Tibial nerve (tissue), 4 donors: Measurements from ENCODE around the gene ZCCHC3. TPM values are rescaled to one million over a fixed set of nuclear protein-coding genes. Genes with fewer than 3 reads are reported as not detected.

Experiments used
- DNase-seq, 2 donors: peaks; one replicate each; pipeline ENCODE4 v3.0.0-alpha.2; 2019; ENCODE audit warnings: low spot score in 2 of 2
- H3K27ac ChIP-seq, 4 donors: fragments of 200-600 bp; sonication (generic) in 3 of 4; one replicate each; pipeline ENCODE4 v1.5.1; 2017 to 2019; ENCODE audit warnings: mild to moderate bottlenecking in 1 of 4
- H3K27me3 ChIP-seq, 2 donors: fragments of 200-600 bp; sonication (generic) in 1 of 2; one replicate each; pipeline versions ENCODE4 v1.5.1 to v1.6.0; 2017 to 2019
- H3K36me3 ChIP-seq, 3 donors: fragments of 200-600 bp; sonication (generic); one replicate each; pipeline ENCODE4 v1.5.1; 2018 to 2019
- H3K4me1 ChIP-seq, 4 donors: fragments of 200-600 bp; sonication (generic) in 3 of 4; one replicate each; pipeline ENCODE4 v1.5.1; 2017 to 2019
- H3K4me3 ChIP-seq, 4 donors: fragments of 200-600 bp; sonication (generic) in 3 of 4; one replicate each; pipeline ENCODE4 v1.5.1; 2017 to 2019; ENCODE audit warnings: mild to moderate bottlenecking in 1 of 4, moderate library complexity in 1 of 4
- H3K9me3 ChIP-seq, 4 donors: fragments of 200-600 bp; sonication (generic) in 3 of 4; one replicate each; pipeline ENCODE4 v1.5.1; 2017 to 2019
- EP300 ChIP-seq, 2 donors: sonication (generic); formaldehyde crosslinking; IDR thresholded peaks; one replicate each; pipeline ENCODE4 v1.6.1; 2017; ENCODE audit warnings: antibody characterized with exemption in 2 of 2, mild to moderate bottlenecking in 1 of 2
- POLR2A ChIP-seq, 2 donors: fragments of 450-650 bp; IDR thresholded peaks; one replicate each; pipeline ENCODE4 v1.6.1; 2017; ENCODE audit warnings: antibody characterized with exemption in 2 of 2, mild to moderate bottlenecking in 2 of 2, moderate library complexity in 2 of 2
- WGBS, 2 donors: methylation state at CpG; one replicate each; pipeline ENCODE4 v1.1.5; 2018; 5-methylcytosine and 5-hydroxymethylcytosine counted together
- total RNA-seq, 4 donors: library from RNA; depleted of rRNA; stranded (reverse); fragments of >200 nt; gene quantifications; one replicate each; pipeline ENCODE4 v1.1.0, GENCODE V29; 2016
- TF ChIP-seq, protein P1 (sequence below), 5 experiments: fragments of 200-600 bp in 3 of 5; fragments of 450-650 bp in 2 of 5; sonication (generic) in 3 of 5; IDR thresholded peaks; one replicate each; pipeline ENCODE4 v1.5.1; 2016 to 2019; ENCODE audit warnings: antibody characterized with exemption in 5 of 5, mild to moderate bottlenecking in 3 of 5, moderate library complexity in 2 of 5

ZCCHC3 gene
- total RNA-seq, 4 donors from 2014 or later, result 12.0 to 24.9 (median 20.6) TPM

DNA sequence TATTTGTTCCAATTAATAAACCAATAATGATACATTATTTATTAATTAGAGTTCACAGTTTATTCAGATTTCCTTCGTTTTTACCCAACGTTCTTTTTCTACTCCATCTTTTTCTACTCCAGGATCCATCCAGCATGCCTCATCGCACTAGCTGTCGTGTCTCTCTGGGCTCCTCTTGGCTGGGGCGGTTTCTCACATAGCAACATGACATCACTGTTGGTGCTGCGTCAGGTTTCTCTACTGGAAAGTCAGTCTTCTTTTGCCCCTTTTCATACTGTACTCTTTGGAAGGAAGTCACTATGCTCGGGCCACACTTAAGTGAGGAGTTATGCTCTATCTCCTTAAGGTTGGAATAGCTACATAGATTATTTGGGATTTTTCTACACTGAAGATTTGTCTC, 14.2 kb downstream of the ZCCHC3 start:
- Histone ChIP-seq H3K27ac (no peak overlapping the region), H3K9me3 (no peaks in the 10 kb centered on the region), H3K27me3 (no peaks in the 10 kb centered on the region), H3K4me3 (no peak overlapping the region), H3K36me3 (no peaks in the 10 kb centered on the region), H3K4me1 (peaks cover 0 to 20% (median 7%) of the 10 kb centered on the region in 4 donors)
- WGBS, 2 donors, result 89 to 94% methylated on average over 7 of the region's 7 CpGs
- DNase-seq, result no peak
- TF ChIP-seq, protein P1, sequence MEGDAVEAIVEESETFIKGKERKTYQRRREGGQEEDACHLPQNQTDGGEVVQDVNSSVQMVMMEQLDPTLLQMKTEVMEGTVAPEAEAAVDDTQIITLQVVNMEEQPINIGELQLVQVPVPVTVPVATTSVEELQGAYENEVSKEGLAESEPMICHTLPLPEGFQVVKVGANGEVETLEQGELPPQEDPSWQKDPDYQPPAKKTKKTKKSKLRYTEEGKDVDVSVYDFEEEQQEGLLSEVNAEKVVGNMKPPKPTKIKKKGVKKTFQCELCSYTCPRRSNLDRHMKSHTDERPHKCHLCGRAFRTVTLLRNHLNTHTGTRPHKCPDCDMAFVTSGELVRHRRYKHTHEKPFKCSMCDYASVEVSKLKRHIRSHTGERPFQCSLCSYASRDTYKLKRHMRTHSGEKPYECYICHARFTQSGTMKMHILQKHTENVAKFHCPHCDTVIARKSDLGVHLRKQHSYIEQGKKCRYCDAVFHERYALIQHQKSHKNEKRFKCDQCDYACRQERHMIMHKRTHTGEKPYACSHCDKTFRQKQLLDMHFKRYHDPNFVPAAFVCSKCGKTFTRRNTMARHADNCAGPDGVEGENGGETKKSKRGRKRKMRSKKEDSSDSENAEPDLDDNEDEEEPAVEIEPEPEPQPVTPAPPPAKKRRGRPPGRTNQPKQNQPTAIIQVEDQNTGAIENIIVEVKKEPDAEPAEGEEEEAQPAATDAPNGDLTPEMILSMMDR (IDR thresholded peaks at IDR 0.05), result no peak

GRCh38 chr20:312067-312466, 14.7 kb downstream of the ZCCHC3 start:
- Histone ChIP-seq H3K36me3 (no peaks in the 10 kb centered on the region), H3K9me3 (no peaks in the 10 kb centered on the region), H3K4me3 (no peak overlapping the region), H3K27ac (no peak overlapping the region), H3K27me3 (no peaks in the 10 kb centered on the region), H3K4me1 (peaks cover 0 to 20% (median 7%) of the 10 kb centered on the region in 4 donors)
- no peak for DNase-seq
- 86 to 88% methylated on average over 8 of the region's 8 CpGs for WGBS, 2 donors
- TF ChIP-seq POLR2A (IDR thresholded peaks at IDR 0.05) (no peak), EP300 (IDR thresholded peaks at IDR 0.05) (no peak)
- TF ChIP-seq, protein P1 (IDR thresholded peaks at IDR 0.05), result no peak

GRCh38 chr20:312866-313265, 15.5 kb downstream of the ZCCHC3 start:
- no peak for DNase-seq
- H3K27ac ChIP-seq, result no peak overlapping the region
- H3K27me3 ChIP-seq, result no peaks in the 10 kb centered on the region
- H3K4me3 ChIP-seq, result no peak overlapping the region
- no peaks in the 10 kb centered on the region for H3K9me3 ChIP-seq
- peaks cover 0 to 20% (median 7%) of the 10 kb centered on the region in 4 donors for H3K4me1 ChIP-seq
- WGBS, 2 donors, result 77 to 82% methylated on average over 1 of the region's 1 CpG
- TF ChIP-seq EP300 (IDR thresholded peaks at IDR 0.05), result no peak
- TF ChIP-seq POLR2A (IDR thresholded peaks at IDR 0.05), result no peak
- TF ChIP-seq, protein P1 (IDR thresholded peaks at IDR 0.05), result no peak
- H3K36me3 ChIP-seq, result no peaks in the 10 kb centered on the region

- no peaks in the 10 kb centered on the region for H3K36me3 ChIP-seq
- no peak overlapping the region for H3K27ac ChIP-seq
- peaks cover 0 to 20% (median 7%) of the 10 kb centered on the region in 4 donors for H3K4me1 ChIP-seq
- H3K27me3 ChIP-seq, result no peaks in the 10 kb centered on the region
- TF ChIP-seq EP300 (IDR thresholded peaks at IDR 0.05), result no peak
- TF ChIP-seq, protein P1 (IDR thresholded peaks at IDR 0.05), result no peak
- no peak for TF ChIP-seq POLR2A (IDR thresholded peaks at IDR 0.05)
- WGBS, 2 donors, result 86 to 89% methylated on average over 5 of the region's 5 CpGs
- no peak overlapping the region for H3K4me3 ChIP-seq
- DNase-seq, result no peak
- no peaks in the 10 kb centered on the region for H3K9me3 ChIP-seq
These were observed 16.0 kb downstream of the ZCCHC3 start for GRCh38 chr20:313402-313801.

DNA sequence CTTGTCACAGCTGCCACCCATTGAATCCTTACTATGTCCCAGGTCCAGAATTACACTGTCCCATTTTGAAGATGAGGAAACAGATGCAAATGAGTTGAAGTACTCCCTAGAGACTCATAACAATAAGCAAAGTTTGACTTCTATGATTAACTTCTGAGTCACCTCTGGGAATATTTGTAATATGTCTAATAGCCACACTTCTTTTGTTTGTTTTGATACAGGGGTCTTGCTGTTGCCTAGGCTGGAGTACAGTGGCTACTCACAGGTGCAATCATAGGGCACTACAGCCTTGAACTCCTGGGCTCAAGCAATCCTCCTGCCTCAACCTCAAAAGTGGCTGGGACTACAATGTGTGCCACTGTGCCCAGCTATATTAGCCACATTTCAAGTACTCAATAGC, 16.6 kb downstream of the ZCCHC3 start:
- no peak for DNase-seq
- H3K36me3 ChIP-seq, result no peaks in the 10 kb centered on the region
- TF ChIP-seq POLR2A (IDR thresholded peaks at IDR 0.05) (no peak), EP300 (IDR thresholded peaks at IDR 0.05) (no peak)
- TF ChIP-seq, protein P1 (IDR thresholded peaks at IDR 0.05), result no peak
- H3K27me3 ChIP-seq, result no peaks in the 10 kb centered on the region
- no peaks in the 10 kb centered on the region for H3K9me3 ChIP-seq
- H3K4me1 ChIP-seq, result peaks cover 0 to 20% (median 6%) of the 10 kb centered on the region in 4 donors
- H3K27ac ChIP-seq, result no peak overlapping the region
- no peak overlapping the region for H3K4me3 ChIP-seq
